Measurements from ENCODE around the gene LMAN2L. TPM values are rescaled to one million over a fixed set of nuclear protein-coding genes. Genes with fewer than 3 reads are reported as not detected.

The LMAN2L gene
- total and polyA plus RNA-seq, 2 of the 8 experiments (the other 6 are each of a cell fraction or from before 2014, with no cell fraction given) = 14.3 to 17.6 TPM

DNA sequence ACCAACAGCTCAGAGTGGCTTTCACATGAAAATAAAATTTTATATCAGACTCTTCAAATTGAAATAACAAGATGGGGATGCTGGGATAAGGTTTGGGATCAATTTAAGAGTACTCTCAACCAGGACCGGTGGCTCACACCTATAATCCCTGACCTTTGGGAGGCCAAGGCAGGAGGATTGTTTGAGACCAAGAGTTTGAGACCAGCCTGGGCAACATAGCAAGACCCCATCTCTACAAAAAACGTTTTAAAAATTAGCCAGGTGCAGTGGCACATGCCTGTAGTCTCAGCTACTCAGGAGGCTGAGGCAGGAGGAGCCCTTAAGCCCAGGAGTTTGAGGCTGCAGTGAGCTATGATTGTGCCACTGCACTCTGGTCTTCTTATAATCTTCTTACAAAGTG, 2.6 kb downstream of the LMAN2L start:
- Histone ChIP-seq H2BK120ac (replicated peaks; ENCODE audit: low read depth, low read length) (no peak overlapping the region), H4K5ac (ENCODE audit: insufficient read length, low read depth, low read length) (no peak overlapping the region), H3K23ac (ENCODE audit: insufficient read length) (no peak overlapping the region), H4K20me1 (replicated peaks in 1 of 2; ENCODE audit: control insufficient read depth in 1 of 2, insufficient read depth in 2 of 2, low read length in 2 of 2) (no peaks in the 10 kb centered on the region), H2AFZ (ENCODE audit: low read length) (no peak overlapping the region), H3K23me2 (ENCODE audit: low read depth, low read length) (peaks cover 4% of the 10 kb centered on the region; the same call in 1 of the 2 replicates), H3K4ac (replicated peaks; ENCODE audit: insufficient read length, low read depth, low read length) (no peak overlapping the region), H3K56ac (replicated peaks; ENCODE audit: insufficient read length, low read depth, low read length) (no peak overlapping the region), H2BK15ac (ENCODE audit: low read length) (no peak overlapping the region), H4K8ac (ENCODE audit: extremely low read depth, insufficient read depth, low read length) (no peak overlapping the region), H3K36me3 (ENCODE audit: control insufficient read depth in 2 of 4, insufficient read depth in 4 of 4, low read length in 3 of 4) (peaks cover 9 to 44% (median 28%) of the 10 kb centered on the region in 4 experiments; a peak in 7 of 8 replicates), H2AK5ac (ENCODE audit: low read depth, low read length) (no peak overlapping the region), H3K27me3 (replicated peaks in 1 of 4; ENCODE audit: control insufficient read depth in 3 of 4, extremely low read depth in 1 of 4, insufficient read depth in 3 of 4, low read length in 3 of 4) (no peaks in the 10 kb centered on the region), H2BK5ac (ENCODE audit: low read depth, low read length) (no peak overlapping the region), H3K4me1 (replicated peaks in 1 of 4; ENCODE audit: control insufficient read depth in 3 of 4, insufficient read depth in 4 of 4, low read length in 3 of 4) (peaks cover 0 to 3% (median 1%) of the 10 kb centered on the region in 4 experiments; a peak in 2 of 7 replicates), H3K9me3 (ENCODE audit: insufficient read depth in 2 of 2, low read depth in 1 of 2, low read length in 1 of 2) (no peaks in the 10 kb centered on the region), H4K91ac (replicated peaks; ENCODE audit: insufficient read length, low read length) (no peak overlapping the region), H3K79me2 (ENCODE audit: control insufficient read depth in 1 of 2, insufficient read depth in 2 of 2, low read length in 2 of 2) (peaks cover 0 to 20% of the 10 kb centered on the region in 2 experiments; a peak in 2 of 4 replicates), H3K4me2 (ENCODE audit: insufficient read depth in 1 of 2, low read depth in 2 of 2, low read length in 2 of 2) (no peak overlapping the region), H2BK20ac (ENCODE audit: low read length) (no peak overlapping the region), H3K9ac (replicated peaks in 1 of 4; ENCODE audit: extremely low read depth in 1 of 4, low read depth in 3 of 4, low read length in 3 of 4) (no peak overlapping the region), H3K27ac (ENCODE audit: low read depth, low read length) (no peak overlapping the region), H2BK12ac (ENCODE audit: low read depth, low read length) (no peak overlapping the region), H3K18ac (ENCODE audit: extremely low read depth, low read length) (no peak overlapping the region), H3K79me1 (ENCODE audit: low read depth, low read length) (peaks cover 6% of the 10 kb centered on the region), H3K14ac (ENCODE audit: insufficient read length) (no peak overlapping the region), H3K4me3 (ENCODE audit: extremely low read depth in 1 of 4, insufficient read depth in 2 of 4, low read depth in 3 of 4, low read length in 4 of 4) (no peak overlapping the region)
- WGBS, 2 experiments (ENCODE audit: extremely low coverage in 1 of 2, insufficient coverage in 1 of 2, insufficient read length in 1 of 2, insufficient replicate concordance in 2 of 2, low coverage in 1 of 2, low lambda C conversion rate in 2 of 2, missing lambda C conversion rate in 1 of 2) = 87% methylated on average over 2 of the region's 2 CpGs; no CpG with 5 or more reads in 1 of the 2 experiments
- no peak for FAIRE-seq
- ChIA-PET CTCF (ENCODE audit: partially characterized antibody) (interaction anchor here (0.9 to 2.1 kb wide), 3 partner anchors 10 to 213 kb away, joined by 3 to 6 read pairs (median 5); no protein-coding TSS in a partner anchor), POLR2A (ENCODE audit: partially characterized antibody) (interaction anchor here (1.5 kb wide), 1 partner anchor 94 kb away, joined by 3 read pairs; the partner anchor contains the start of gene FER1L5)
- no peak for TF ChIP-seq TAF1 (IDR thresholded peaks at IDR 0.05; ENCODE audit: low read depth, low read length)
- TF ChIP-seq ASH2L (IDR thresholded peaks at IDR 0.05; ENCODE audit: low read length) = no peak
- no peak for TF ChIP-seq RXRA (IDR thresholded peaks at IDR 0.05; ENCODE audit: insufficient read depth, low read depth, low read length)
- TF ChIP-seq RBBP5 (IDR thresholded peaks at IDR 0.05; ENCODE audit: borderline replicate concordance, low read depth, low read length) = no peak
- TF ChIP-seq, protein P1, sequence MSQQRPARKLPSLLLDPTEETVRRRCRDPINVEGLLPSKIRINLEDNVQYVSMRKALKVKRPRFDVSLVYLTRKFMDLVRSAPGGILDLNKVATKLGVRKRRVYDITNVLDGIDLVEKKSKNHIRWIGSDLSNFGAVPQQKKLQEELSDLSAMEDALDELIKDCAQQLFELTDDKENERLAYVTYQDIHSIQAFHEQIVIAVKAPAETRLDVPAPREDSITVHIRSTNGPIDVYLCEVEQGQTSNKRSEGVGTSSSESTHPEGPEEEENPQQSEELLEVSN (IDR thresholded peaks at IDR 0.05) = no peak
- DNase-seq (ENCODE audit: low read depth in 1 of 2, low spot score in 2 of 2) = no peak

All from H1 (cell line).